ENCODE measurements around the gene TIMM17A.
"Not testable (repeated sequence)": the region's sequence is repeated elsewhere in the genome, so short reads cannot be mapped to it uniquely, and the experiment has no call there.

TIMM17A gene

GRCh38 chr1:201940316-201940715, 15.0 kb upstream of the TIMM17A start:
- not testable (repeated sequence) for DNase-seq (ENCODE audit: low read depth in 2 of 2)

GRCh38 chr1:201941420-201942128, 13.7 kb upstream of the TIMM17A start:
- no peak for DNase-seq (ENCODE audit: low read depth in 2 of 2)

GRCh38 chr1:201942129-201942495, 13.2 kb upstream of the TIMM17A start:
- no peak for DNase-seq (ENCODE audit: low read depth in 2 of 2)

- DNase-seq (ENCODE audit: low read depth in 2 of 2), result no peak
Observed at GRCh38 chr1:201944002-201944401, 11.3 kb upstream of the TIMM17A start.

GRCh38 chr1:201944639-201945038, 10.7 kb upstream of the TIMM17A start:
- no peak for DNase-seq (ENCODE audit: low read depth in 2 of 2)

GRCh38 chr1:201945157-201945556, 10.1 kb upstream of the TIMM17A start:
- DNase-seq (ENCODE audit: low read depth in 2 of 2), result no peak

GRCh38 chr1:201945863-201946223, 9.5 kb upstream of the TIMM17A start:
- DNase-seq (ENCODE audit: low read depth in 2 of 2), result no peak

GRCh38 chr1:201946224-201946908, 8.9 kb upstream of the TIMM17A start, which contains the start of gene LMOD1:
Gene LMOD1, minus strand, starts transcription at chr1:201946548. Its CDS starts 208 bp downstream, at chr1:201946340.
- DNase-seq (ENCODE audit: low read depth in 2 of 2), result no peak

- no peak for DNase-seq (ENCODE audit: low read depth in 2 of 2)
Observed at GRCh38 chr1:201947697-201948008, 7.7 kb upstream of the TIMM17A start.

- no peak for DNase-seq (ENCODE audit: low read depth in 2 of 2)
Observed at GRCh38 chr1:201949491-201949890, 5.8 kb upstream of the TIMM17A start.

GRCh38 chr1:201954263-201955008, 867 bp upstream of the TIMM17A start:
- no peak for DNase-seq (ENCODE audit: low read depth in 2 of 2)

- DNase-seq (ENCODE audit: low read depth in 2 of 2), result no peak
Observed at GRCh38 chr1:201955729-201956143, 433 bp downstream of the TIMM17A start.

- DNase-seq (ENCODE audit: low read depth in 2 of 2), result no peak
Observed at GRCh38 chr1:201958348-201958747, 3.0 kb downstream of the TIMM17A start.

GRCh38 chr1:201962382-201962781, 7.1 kb downstream of the TIMM17A start:
- DNase-seq (ENCODE audit: low read depth in 2 of 2), result not testable (repeated sequence)

GRCh38 chr1:201964261-201964660, 9.0 kb downstream of the TIMM17A start:
- no peak for DNase-seq (ENCODE audit: low read depth in 2 of 2)

GRCh38 chr1:201966171-201966570, 10.9 kb downstream of the TIMM17A start:
- DNase-seq (ENCODE audit: low read depth in 2 of 2), result no peak

GRCh38 chr1:201968202-201968925, 13.1 kb downstream of the TIMM17A start:
- no peak for DNase-seq (ENCODE audit: low read depth in 2 of 2)

- DNase-seq (ENCODE audit: low read depth in 2 of 2), result no peak
Observed at GRCh38 chr1:201970334-201971159, 15.2 kb downstream of the TIMM17A start.

- peak; percentile 23 to 57 for DNase-seq (ENCODE audit: low read depth in 2 of 2)
Observed at GRCh38 chr1:201982082-201982622, 26.8 kb downstream of the TIMM17A start.

- no peak for DNase-seq (ENCODE audit: low read depth in 2 of 2)
Observed at GRCh38 chr1:201982623-201983379, 27.5 kb downstream of the TIMM17A start, which contains the start of gene RNPEP. Gene RNPEP, plus strand, starts transcription at chr1:201982648. Its CDS starts 19 bp downstream, at chr1:201982667.
